SK-N-SH (cell line): Measurements from ENCODE around the gene HLA-DPB1.

ENCODE experiments used
- GABPA ChIP-seq: IDR thresholded peaks from 2 replicates; pipeline ENCODE4 v1.4.0; 2012; ENCODE audit warnings: low read depth, mild to moderate bottlenecking
- POLR2AphosphoS5 ChIP-seq: IDR thresholded peaks from 2 replicates; pipeline ENCODE4 v1.6.1; 2012; ENCODE audit warnings: low read depth, low read length
- SMC3 ChIP-seq: IDR thresholded peaks from 2 replicates; pipeline ENCODE4 v1.6.1; 2012; ENCODE audit warnings: low read depth, low read length, improper control_type of control experiment
- TAF1 ChIP-seq: IDR thresholded peaks from 2 replicates; pipeline ENCODE4 v1.6.1; 2012; ENCODE audit warnings: low read depth, mild to moderate bottlenecking, low read length, moderate library complexity, borderline replicate concordance
- TCF12 ChIP-seq: IDR thresholded peaks from 2 replicates; pipeline ENCODE4 v1.4.0; 2012
- YY1 ChIP-seq: IDR thresholded peaks from 2 replicates; pipeline ENCODE4 v1.4.0; 2012; ENCODE audit warnings: low read depth, mild to moderate bottlenecking
- TF ChIP-seq, protein P1 (sequence below): fragments of 200-600 bp; sonication (generic); IDR thresholded peaks from 2 replicates; pipeline ENCODE4 v1.6.1; 2017; ENCODE audit warnings: antibody characterized with exemption, mild to moderate bottlenecking, moderate library complexity
- TF ChIP-seq, protein P2 (sequence below): IDR thresholded peaks from 2 replicates; pipeline ENCODE4 v1.4.0; 2012; ENCODE audit warnings: low read depth, borderline replicate concordance
- TF ChIP-seq, protein P3 (sequence below): IDR thresholded peaks from 2 replicates; pipeline ENCODE4 v1.4.0; 2012; ENCODE audit warnings: low read depth
- TF ChIP-seq, protein P4 (sequence below): IDR thresholded peaks from 2 replicates; pipeline ENCODE4 v1.6.1; 2012; ENCODE audit warnings: mild to moderate bottlenecking, low read depth, low read length, moderate library complexity

DNA sequence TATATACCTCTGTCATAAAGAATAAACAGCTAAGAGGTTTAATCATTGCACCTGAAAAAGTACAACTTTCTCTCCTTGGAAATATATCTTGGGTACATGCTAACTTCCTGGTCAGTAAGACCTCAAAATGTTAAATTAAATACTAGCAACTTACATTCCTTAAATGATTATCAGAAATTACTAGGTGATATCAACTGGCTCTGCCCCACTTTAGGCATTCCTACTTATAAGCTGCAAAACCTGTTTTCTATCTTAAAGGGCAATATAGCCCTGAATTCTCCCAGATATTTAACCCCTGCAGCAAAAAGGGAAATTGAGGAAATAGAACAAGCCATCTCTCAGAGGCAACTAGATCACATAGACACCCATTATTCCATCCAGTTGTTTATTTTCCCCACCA is 23.2 kb upstream of the HLA-DPB1 start:
- TF ChIP-seq TCF12 (no peak), POLR2AphosphoS5 (no peak), SMC3 (no peak), GABPA (no peak), YY1 (no peak), TAF1 (no peak)
- TF ChIP-seq, protein P1, sequence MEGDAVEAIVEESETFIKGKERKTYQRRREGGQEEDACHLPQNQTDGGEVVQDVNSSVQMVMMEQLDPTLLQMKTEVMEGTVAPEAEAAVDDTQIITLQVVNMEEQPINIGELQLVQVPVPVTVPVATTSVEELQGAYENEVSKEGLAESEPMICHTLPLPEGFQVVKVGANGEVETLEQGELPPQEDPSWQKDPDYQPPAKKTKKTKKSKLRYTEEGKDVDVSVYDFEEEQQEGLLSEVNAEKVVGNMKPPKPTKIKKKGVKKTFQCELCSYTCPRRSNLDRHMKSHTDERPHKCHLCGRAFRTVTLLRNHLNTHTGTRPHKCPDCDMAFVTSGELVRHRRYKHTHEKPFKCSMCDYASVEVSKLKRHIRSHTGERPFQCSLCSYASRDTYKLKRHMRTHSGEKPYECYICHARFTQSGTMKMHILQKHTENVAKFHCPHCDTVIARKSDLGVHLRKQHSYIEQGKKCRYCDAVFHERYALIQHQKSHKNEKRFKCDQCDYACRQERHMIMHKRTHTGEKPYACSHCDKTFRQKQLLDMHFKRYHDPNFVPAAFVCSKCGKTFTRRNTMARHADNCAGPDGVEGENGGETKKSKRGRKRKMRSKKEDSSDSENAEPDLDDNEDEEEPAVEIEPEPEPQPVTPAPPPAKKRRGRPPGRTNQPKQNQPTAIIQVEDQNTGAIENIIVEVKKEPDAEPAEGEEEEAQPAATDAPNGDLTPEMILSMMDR: no peak
- TF ChIP-seq, protein P2, sequence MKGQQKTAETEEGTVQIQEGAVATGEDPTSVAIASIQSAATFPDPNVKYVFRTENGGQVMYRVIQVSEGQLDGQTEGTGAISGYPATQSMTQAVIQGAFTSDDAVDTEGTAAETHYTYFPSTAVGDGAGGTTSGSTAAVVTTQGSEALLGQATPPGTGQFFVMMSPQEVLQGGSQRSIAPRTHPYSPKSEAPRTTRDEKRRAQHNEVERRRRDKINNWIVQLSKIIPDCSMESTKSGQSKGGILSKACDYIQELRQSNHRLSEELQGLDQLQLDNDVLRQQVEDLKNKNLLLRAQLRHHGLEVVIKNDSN: no peak
- TF ChIP-seq, protein P3, sequence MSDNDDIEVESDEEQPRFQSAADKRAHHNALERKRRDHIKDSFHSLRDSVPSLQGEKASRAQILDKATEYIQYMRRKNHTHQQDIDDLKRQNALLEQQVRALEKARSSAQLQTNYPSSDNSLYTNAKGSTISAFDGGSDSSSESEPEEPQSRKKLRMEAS: no peak
- TF ChIP-seq, protein P4, sequence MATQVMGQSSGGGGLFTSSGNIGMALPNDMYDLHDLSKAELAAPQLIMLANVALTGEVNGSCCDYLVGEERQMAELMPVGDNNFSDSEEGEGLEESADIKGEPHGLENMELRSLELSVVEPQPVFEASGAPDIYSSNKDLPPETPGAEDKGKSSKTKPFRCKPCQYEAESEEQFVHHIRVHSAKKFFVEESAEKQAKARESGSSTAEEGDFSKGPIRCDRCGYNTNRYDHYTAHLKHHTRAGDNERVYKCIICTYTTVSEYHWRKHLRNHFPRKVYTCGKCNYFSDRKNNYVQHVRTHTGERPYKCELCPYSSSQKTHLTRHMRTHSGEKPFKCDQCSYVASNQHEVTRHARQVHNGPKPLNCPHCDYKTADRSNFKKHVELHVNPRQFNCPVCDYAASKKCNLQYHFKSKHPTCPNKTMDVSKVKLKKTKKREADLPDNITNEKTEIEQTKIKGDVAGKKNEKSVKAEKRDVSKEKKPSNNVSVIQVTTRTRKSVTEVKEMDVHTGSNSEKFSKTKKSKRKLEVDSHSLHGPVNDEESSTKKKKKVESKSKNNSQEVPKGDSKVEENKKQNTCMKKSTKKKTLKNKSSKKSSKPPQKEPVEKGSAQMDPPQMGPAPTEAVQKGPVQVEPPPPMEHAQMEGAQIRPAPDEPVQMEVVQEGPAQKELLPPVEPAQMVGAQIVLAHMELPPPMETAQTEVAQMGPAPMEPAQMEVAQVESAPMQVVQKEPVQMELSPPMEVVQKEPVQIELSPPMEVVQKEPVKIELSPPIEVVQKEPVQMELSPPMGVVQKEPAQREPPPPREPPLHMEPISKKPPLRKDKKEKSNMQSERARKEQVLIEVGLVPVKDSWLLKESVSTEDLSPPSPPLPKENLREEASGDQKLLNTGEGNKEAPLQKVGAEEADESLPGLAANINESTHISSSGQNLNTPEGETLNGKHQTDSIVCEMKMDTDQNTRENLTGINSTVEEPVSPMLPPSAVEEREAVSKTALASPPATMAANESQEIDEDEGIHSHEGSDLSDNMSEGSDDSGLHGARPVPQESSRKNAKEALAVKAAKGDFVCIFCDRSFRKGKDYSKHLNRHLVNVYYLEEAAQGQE: no peak
